Transverse colon (tissue), 4 donors: ENCODE measurements around the gene ADPRHL1. TPM values are rescaled to one million over a fixed set of nuclear protein-coding genes. Genes with fewer than 3 reads are reported as not detected.

ENCODE experiments used
- DNase-seq: peaks from one replicate; pipeline ENCODE4 v3.0.0-alpha.2; 2019
- H3K27ac ChIP-seq, 4 donors: fragments of 200-600 bp; sonication (generic); 2 replicates each; pipeline ENCODE4 v1.5.1; 2016 to 2018; ENCODE audit warnings: inconsistent platforms in 4 of 4
- H3K27me3 ChIP-seq: fragments of 200-600 bp; sonication (generic); 2 replicates; pipeline ENCODE4 v1.5.1; 2017; ENCODE audit warnings: inconsistent platforms
- H3K36me3 ChIP-seq, 4 donors: fragments of 200-600 bp; sonication (generic); 2 replicates each; pipeline ENCODE4 v1.5.1; 2017 to 2019; ENCODE audit warnings: inconsistent platforms in 4 of 4
- H3K4me1 ChIP-seq, 4 donors: fragments of 200-600 bp; sonication (generic); 2 replicates each; pipeline ENCODE4 v1.5.1; 2017 to 2020; ENCODE audit warnings: inconsistent platforms in 4 of 4
- H3K4me3 ChIP-seq, 4 donors: fragments of 200-600 bp; sonication (generic); 1 replicate in 1 of 4; 2 replicates in 3 of 4; pipeline versions ENCODE4 v1.5.1 to v1.6.1; 2017 to 2019; ENCODE audit warnings: inconsistent platforms in 4 of 4
- H3K9me3 ChIP-seq, 2 donors: fragments of 200-600 bp; sonication (generic); 2 replicates each; pipeline ENCODE4 v1.5.1; 2017 to 2019; ENCODE audit warnings: inconsistent platforms in 2 of 2
- EP300 ChIP-seq: sonication (generic); formaldehyde crosslinking; IDR thresholded peaks from one replicate; pipeline ENCODE4 v1.6.1; 2017; ENCODE audit warnings: antibody characterized with exemption, low read depth
- POLR2A ChIP-seq: fragments of 450-650 bp; IDR thresholded peaks from one replicate; pipeline ENCODE4 v1.6.1; 2016; ENCODE audit warnings: antibody characterized with exemption, mild to moderate bottlenecking, moderate library complexity
- POLR2AphosphoS5 ChIP-seq, 3 donors: sonication (generic); formaldehyde crosslinking; IDR thresholded peaks; one replicate each; pipeline ENCODE4 v1.6.1; 2016; ENCODE audit warnings: antibody characterized with exemption in 3 of 3
- WGBS, 2 donors: methylation state at CpG; one replicate each; pipeline ENCODE4 v1.1.5; 2018; ENCODE audit warnings: low coverage in 1 of 2; 5-methylcytosine and 5-hydroxymethylcytosine counted together
- in situ Hi-C, 4 donors: fragments of 200-750 bp; cut with MboI; loops; one replicate each; pipeline versions ENCODE4 v1.15.0 to v1.15.1; 2017; ENCODE audit warnings: low sequenced_read_pairs in 3 of 4, low pct_ligation_motif_present in 1 of 4, low pct_unique_long_range_greater_than_20kb in 1 of 4
- intact Hi-C: fragments of 100-400 bp; cut with DNase I; formaldehyde crosslinking; loops from one replicate; pipeline ENCODE4 v1.15.1; 2023; ENCODE audit warnings: low total_unique reads
- total RNA-seq, 4 donors: library from RNA; depleted of rRNA; stranded (reverse); fragments of >200 nt; gene quantifications; one replicate each; pipeline ENCODE4 v1.1.0, GENCODE V29; 2016
- TF ChIP-seq, protein P1 (sequence below), 5 experiments: fragments of 200-600 bp in 3 of 5; fragments of 450-650 bp in 2 of 5; sonication (generic) in 3 of 5; IDR thresholded peaks; 1 replicate in 2 of 5; 2 replicates in 3 of 5; pipeline ENCODE4 v1.5.1; 2016 to 2017; ENCODE audit warnings: antibody characterized with exemption in 5 of 5, inconsistent platforms in 3 of 5, mild to moderate bottlenecking in 2 of 5, moderate library complexity in 1 of 5

The ADPRHL1 gene
- total RNA-seq, 4 donors from 2014 or later, result 4.1 to 10.2 (median 5.9) TPM

DNA sequence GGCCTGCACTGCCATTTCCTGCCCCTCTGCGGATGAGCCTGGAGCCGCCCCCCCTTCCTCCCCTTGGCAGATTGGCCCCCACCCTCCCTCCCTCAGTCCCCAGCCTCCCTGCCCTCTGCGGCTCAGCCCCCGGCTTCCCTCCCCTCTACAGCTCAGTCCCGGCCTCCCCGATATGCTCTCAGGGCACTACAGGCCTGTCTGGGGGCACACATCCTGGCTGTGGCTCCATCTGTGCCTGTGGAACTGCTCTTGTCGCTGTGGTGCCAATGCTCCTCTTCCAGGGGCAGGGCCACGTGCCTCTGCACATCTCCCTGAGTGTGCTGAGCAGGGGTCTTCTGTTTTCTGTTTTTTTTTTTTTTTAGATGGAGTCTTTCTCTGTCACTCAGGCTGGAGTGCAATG is 39.0 kb downstream of the ADPRHL1 start:
- H3K36me3 ChIP-seq, result no peaks in the 10 kb centered on the region
- peak overlapping the region; percentile 32 to 65 (median 54) for H3K27ac ChIP-seq
- TF ChIP-seq, protein P1, sequence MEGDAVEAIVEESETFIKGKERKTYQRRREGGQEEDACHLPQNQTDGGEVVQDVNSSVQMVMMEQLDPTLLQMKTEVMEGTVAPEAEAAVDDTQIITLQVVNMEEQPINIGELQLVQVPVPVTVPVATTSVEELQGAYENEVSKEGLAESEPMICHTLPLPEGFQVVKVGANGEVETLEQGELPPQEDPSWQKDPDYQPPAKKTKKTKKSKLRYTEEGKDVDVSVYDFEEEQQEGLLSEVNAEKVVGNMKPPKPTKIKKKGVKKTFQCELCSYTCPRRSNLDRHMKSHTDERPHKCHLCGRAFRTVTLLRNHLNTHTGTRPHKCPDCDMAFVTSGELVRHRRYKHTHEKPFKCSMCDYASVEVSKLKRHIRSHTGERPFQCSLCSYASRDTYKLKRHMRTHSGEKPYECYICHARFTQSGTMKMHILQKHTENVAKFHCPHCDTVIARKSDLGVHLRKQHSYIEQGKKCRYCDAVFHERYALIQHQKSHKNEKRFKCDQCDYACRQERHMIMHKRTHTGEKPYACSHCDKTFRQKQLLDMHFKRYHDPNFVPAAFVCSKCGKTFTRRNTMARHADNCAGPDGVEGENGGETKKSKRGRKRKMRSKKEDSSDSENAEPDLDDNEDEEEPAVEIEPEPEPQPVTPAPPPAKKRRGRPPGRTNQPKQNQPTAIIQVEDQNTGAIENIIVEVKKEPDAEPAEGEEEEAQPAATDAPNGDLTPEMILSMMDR (IDR thresholded peaks at IDR 0.05), result no peak
- H3K4me1 ChIP-seq, result peaks cover 0 to 19% (median 4%) of the 10 kb centered on the region in 4 donors
- H3K27me3 ChIP-seq, result peaks cover 19% of the 10 kb centered on the region
- H3K9me3 ChIP-seq, result no peaks in the 10 kb centered on the region
- 70 to 76% methylated on average over 2 to 8 of the region's 8 CpGs for WGBS, 2 donors
- H3K4me3 ChIP-seq, result no peak overlapping the region
- in situ Hi-C loops (no loop called here), intact Hi-C loops (no loop called here)
- DNase-seq, result no peak

DNA sequence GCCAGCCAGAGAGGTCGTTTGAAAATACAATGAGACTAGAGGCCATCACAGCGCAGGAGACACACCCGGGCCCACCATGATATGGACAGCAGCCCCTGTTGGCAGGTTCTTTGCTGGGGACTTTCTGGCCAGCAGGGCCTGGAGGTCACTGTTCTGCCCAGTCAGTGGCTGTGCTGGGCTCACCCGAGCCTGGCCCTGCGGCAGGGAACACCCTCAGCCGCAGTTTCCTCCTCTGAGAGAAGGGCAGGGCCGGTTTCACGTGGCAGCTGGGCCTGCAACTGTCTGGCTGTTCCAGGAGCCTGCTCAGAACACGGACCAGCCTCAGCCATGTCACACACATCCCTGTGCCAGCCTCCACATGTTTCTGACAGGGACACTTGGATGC is 39.4 kb downstream of the ADPRHL1 start:
- intact Hi-C loops, result no loop called here
- peaks cover 17% of the 10 kb centered on the region for H3K27me3 ChIP-seq
- in situ Hi-C loops, result no loop called here
- DNase-seq, result peak; percentile 31
- peaks cover 0 to 19% (median 4%) of the 10 kb centered on the region in 4 donors for H3K4me1 ChIP-seq
- 31% methylated on average over 9 of the region's 9 CpGs; no CpG with 5 or more reads in 1 of the 2 donors for WGBS, 2 donors
- no peak for TF ChIP-seq EP300
- TF ChIP-seq, protein P1 (IDR thresholded peaks at IDR 0.05), result no peak
- no peak for TF ChIP-seq POLR2AphosphoS5 (IDR thresholded peaks at IDR 0.05)
- TF ChIP-seq POLR2A, result no peak
- H3K9me3 ChIP-seq, result no peaks in the 10 kb centered on the region
- H3K27ac ChIP-seq, result peak overlapping the region; percentile 32 to 65 (median 54)
- H3K36me3 ChIP-seq, result no peaks in the 10 kb centered on the region
- no peak overlapping the region for H3K4me3 ChIP-seq

DNA sequence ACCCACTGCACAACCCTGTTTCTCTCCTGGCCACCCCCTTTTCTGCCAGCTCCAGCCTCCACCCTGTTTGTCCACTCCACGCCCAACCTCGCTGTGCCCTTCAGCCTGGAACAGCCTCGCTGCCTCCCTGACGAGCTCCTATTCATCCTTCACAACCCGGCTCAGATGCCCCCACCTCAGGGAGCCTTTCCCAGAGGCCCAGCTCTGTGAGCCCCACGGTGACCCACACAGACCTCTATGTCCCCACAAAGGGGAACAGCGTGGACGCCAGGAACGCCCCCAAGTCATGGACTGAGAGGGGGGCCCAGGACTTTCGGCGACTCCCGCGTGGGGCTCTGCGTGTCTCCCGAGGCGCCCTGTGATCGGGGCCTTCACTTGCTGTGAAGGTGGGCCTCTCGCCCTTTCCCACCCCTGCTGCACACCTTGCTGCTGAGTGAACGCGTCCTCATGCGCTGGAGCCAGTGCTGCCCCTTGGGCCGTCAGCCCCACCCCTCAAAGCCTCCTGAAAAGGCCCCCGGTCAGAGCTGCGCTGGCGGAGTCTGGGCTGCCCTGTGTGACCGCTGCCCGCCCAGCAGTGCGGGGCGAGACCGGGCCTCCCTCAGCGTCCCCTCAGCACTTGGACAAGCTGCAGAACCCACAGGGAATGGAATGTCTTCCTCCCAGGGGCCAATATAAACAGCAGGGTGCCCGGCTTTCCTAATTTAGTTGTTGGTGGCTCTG is 40.0 kb downstream of the ADPRHL1 start:
- Histone ChIP-seq H3K27ac (peak overlapping the region; percentile 32 to 65 (median 54)), H3K4me1 (peaks cover 0 to 19% (median 4%) of the 10 kb centered on the region in 4 donors), H3K9me3 (no peaks in the 10 kb centered on the region), H3K36me3 (no peaks in the 10 kb centered on the region), H3K27me3 (peaks cover 13% of the 10 kb centered on the region), H3K4me3 (no peak overlapping the region)
- in situ Hi-C loops, result no loop called here
- TF ChIP-seq, protein P1 (IDR thresholded peaks at IDR 0.05), result no peak
- no peak for TF ChIP-seq EP300
- DNase-seq, result no peak
- intact Hi-C loops, result no loop called here
- 86 to 96% methylated on average over 4 to 32 of the region's 32 CpGs for WGBS, 2 donors

DNA sequence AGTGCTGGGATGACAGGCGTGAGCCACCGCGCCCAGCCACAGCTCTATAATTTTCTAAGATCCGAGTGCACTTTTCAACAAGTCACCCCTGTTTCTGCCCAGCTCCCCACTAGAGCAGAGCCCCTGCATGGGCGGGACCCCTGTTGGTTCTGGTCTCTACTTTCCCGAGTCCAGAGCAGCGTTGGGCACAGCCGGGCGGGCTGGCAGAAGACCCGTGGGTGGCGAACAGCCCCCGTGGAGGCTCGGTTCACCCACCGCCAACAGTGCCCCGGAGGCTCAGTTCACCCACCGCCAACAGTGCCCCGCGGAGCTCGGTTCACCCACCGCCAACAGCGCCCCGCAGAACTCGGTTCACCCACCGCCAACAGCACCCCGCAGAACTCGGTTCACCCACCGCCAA is 40.8 kb downstream of the ADPRHL1 start:
- no peaks in the 10 kb centered on the region for H3K9me3 ChIP-seq
- H3K4me3 ChIP-seq, result no peak overlapping the region
- peaks cover 14% of the 10 kb centered on the region for H3K27me3 ChIP-seq
- no peak for DNase-seq
- H3K36me3 ChIP-seq, result no peaks in the 10 kb centered on the region
- peaks cover 0 to 19% (median 4%) of the 10 kb centered on the region in 4 donors for H3K4me1 ChIP-seq
- H3K27ac ChIP-seq, result no peak overlapping the region
- 96% methylated on average over 21 of the region's 27 CpGs; no CpG with 5 or more reads in 1 of the 2 donors for WGBS, 2 donors
- in situ Hi-C loops (no loop called here), intact Hi-C loops (no loop called here)
- TF ChIP-seq EP300, result no peak
- TF ChIP-seq, protein P1 (IDR thresholded peaks at IDR 0.05), result no peak
- no peak for TF ChIP-seq POLR2A
- TF ChIP-seq POLR2AphosphoS5 (IDR thresholded peaks at IDR 0.05), result no peak
